HepG2 (cell line): ENCODE data around the gene SLC31A2. TPM values are rescaled to one million over a fixed set of nuclear protein-coding genes. Genes with fewer than 3 reads are reported as not detected.

Source experiments
- ATAC-seq: fragments of 200-7000 bp; cut with Tn5 transposase; 3 replicates; pipeline ENCODE4 v1.9.1; 2020; ENCODE audit warnings: mild to moderate bottlenecking, moderate library complexity
- BruUV-seq: library from RNA; stranded (reverse); fragments of 400-500 nt; replicated peaks from 2 replicates; lab custom pipeline; 2021; lab: Mats Ljungman, UMichigan
- CTCF ChIA-PET: fragments of 300-600 bp; formaldehyde crosslinking; extraction: SDS; loops from one replicate; lab custom pipeline; 2021; ENCODE audit warnings: low total read pairs, inconsistent platforms, low intra/inter-chr PET ratio; lab: Yijun Ruan, JAX
- POLR2A ChIA-PET: fragments of 350-600 bp; sonication (Branson Sonifier 250); formaldehyde crosslinking; loops from one replicate; lab custom pipeline; 2020; ENCODE audit warnings: antibody characterized with exemption, inconsistent platforms; lab: Yijun Ruan, JAX
- DNase-seq: peaks from one replicate; pipeline ENCODE4 v3.0.0-alpha.2; 2015; ENCODE audit warnings: low spot score
- FAIRE-seq: peaks from 3 replicates; lab custom pipeline; 2011; peaks lifted over from hg19 to GRCh38; lab: Jason Lieb, UNC
- H2AFZ ChIP-seq: one replicate; pipeline ENCODE4 v1.6.1; 2011; ENCODE audit warnings: low read length, inconsistent platforms
- H3K27ac ChIP-seq: fragments of 300-600 bp; 3 replicates; pipeline ENCODE4 v1.8.0; 2011; ENCODE audit warnings: mixed run types, mild to moderate bottlenecking, mixed read lengths, low read length, inconsistent platforms; ENCODE audit not compliant: insufficient read depth; ENCODE audit errors: extremely low read length
- H3K27me3 ChIP-seq, 2 experiments: fragments of 200-600 bp in 1 of 2; 2 replicates in 1 of 2; 3 replicates in 1 of 2; pipeline versions ENCODE4 v1.6.0 to v1.8.0; 2011; ENCODE audit warnings: low read length in 2 of 2, mild to moderate bottlenecking in 2 of 2, moderate library complexity in 2 of 2, inconsistent platforms in 1 of 2; ENCODE audit not compliant: insufficient read depth in 2 of 2, control insufficient read depth in 1 of 2
- H3K36me3 ChIP-seq, 2 experiments: fragments of 200-600 bp in 1 of 2; replicated peaks in 1 of 2; 2 replicates in 1 of 2; 3 replicates in 1 of 2; pipeline versions ENCODE4 v1.5.1 to v1.8.0; 2011; ENCODE audit warnings: low read length in 2 of 2, inconsistent platforms in 1 of 2; ENCODE audit not compliant: insufficient read depth in 2 of 2, control insufficient read depth in 1 of 2
- H3K4me1 ChIP-seq: 2 replicates; pipeline ENCODE4 v1.5.1; 2012; ENCODE audit warnings: low read length, inconsistent platforms; ENCODE audit not compliant: insufficient read depth
- H3K4me2 ChIP-seq: 2 replicates; pipeline ENCODE4 v1.6.0; 2011; ENCODE audit warnings: low read depth, low read length, inconsistent platforms
- H3K4me3 ChIP-seq, 3 experiments: fragments of 200-600 bp in 1 of 3; sonication (generic), shearing (Covaris generic) in 1 of 3; replicated peaks in 1 of 3; 2 replicates each; pipeline ENCODE4 v1.5.1; 2011 to 2016; ENCODE audit warnings: low read length in 3 of 3, inconsistent platforms in 2 of 3, low read depth in 2 of 3, mild to moderate bottlenecking in 2 of 3, control low read depth in 1 of 3, mixed read lengths in 1 of 3; ENCODE audit not compliant: insufficient read depth in 1 of 3
- H3K79me2 ChIP-seq: one replicate; pipeline ENCODE4 v1.6.1; 2011; ENCODE audit warnings: low read length, inconsistent platforms; ENCODE audit not compliant: insufficient read depth
- H3K9ac ChIP-seq: 2 replicates; pipeline ENCODE4 v1.6.0; 2011; ENCODE audit warnings: mild to moderate bottlenecking, low read depth, low read length, inconsistent platforms; ENCODE audit not compliant: insufficient read depth
- H3K9me3 ChIP-seq: 2 replicates; pipeline ENCODE4 v1.5.1; 2012; ENCODE audit warnings: mild to moderate bottlenecking, low read length
- H4K20me1 ChIP-seq: 2 replicates; pipeline ENCODE4 v1.6.0; 2011; ENCODE audit warnings: inconsistent platforms, mild to moderate bottlenecking, low read length, moderate library complexity; ENCODE audit not compliant: insufficient read depth
- GABPB1 ChIP-seq: IDR thresholded peaks from 2 replicates; pipeline ENCODE4 v1.6.1; 2016; ENCODE audit warnings: mild to moderate bottlenecking, missing genetic modification reagents, moderate library complexity, missing compliant biosample characterization
- IKZF1 ChIP-seq: fragments of 450-650 bp; IDR thresholded peaks from 2 replicates; pipeline ENCODE4 v1.7.1; 2016
- KDM5A ChIP-seq: fragments of 200-600 bp; sonication (generic); IDR thresholded peaks from 2 replicates; pipeline ENCODE4 v1.7.0; 2018; ENCODE audit warnings: antibody characterized with exemption, mild to moderate bottlenecking, low read length, borderline replicate concordance
- RARG ChIP-seq: sonication (generic); formaldehyde crosslinking; IDR thresholded peaks from 2 replicates; pipeline ENCODE4 v1.4.0; 2020; ENCODE audit warnings: low read depth, mild to moderate bottlenecking, missing genetic modification reagents
- SRF ChIP-seq: IDR thresholded peaks from 2 replicates; pipeline ENCODE4 v1.6.1; 2011; ENCODE audit warnings: mild to moderate bottlenecking, low read depth, low read length, moderate library complexity
- SRSF4 ChIP-seq: fragments of 200-400 bp; formaldehyde crosslinking; IDR thresholded peaks from one replicate; pipeline ENCODE4 v1.6.1; 2018; ENCODE audit warnings: mild to moderate bottlenecking, low read depth, low read length, moderate library complexity; ENCODE audit not compliant: poor library complexity, severe bottlenecking
- TAF1 ChIP-seq: sonication (generic); formaldehyde crosslinking; IDR thresholded peaks from 2 replicates; pipeline ENCODE4 v1.4.0; 2020; ENCODE audit warnings: missing genetic modification reagents
- TGIF2 ChIP-seq: IDR thresholded peaks from 2 replicates; pipeline ENCODE4 v1.6.1; 2016; ENCODE audit warnings: control low read depth, missing compliant biosample characterization
- TP53 ChIP-seq: sonication (generic); formaldehyde crosslinking; conservative IDR thresholded peaks from 2 replicates; pipeline ENCODE4 v1.4.0; 2020; ENCODE audit warnings: missing genetic modification reagents
- ZBTB20 ChIP-seq: sonication (generic); formaldehyde crosslinking; IDR thresholded peaks from 2 replicates; pipeline ENCODE4 v1.8.1; 2023; ENCODE audit warnings: missing genetic modification reagents, low read depth, mild to moderate bottlenecking, borderline replicate concordance
- ZNF205 ChIP-seq: IDR thresholded peaks from 2 replicates; pipeline ENCODE4 v1.6.1; 2018; ENCODE audit warnings: missing biosample characterization, missing genetic modification reagents
- ZNF780A ChIP-seq: sonication (generic); formaldehyde crosslinking; IDR thresholded peaks from 2 replicates; pipeline ENCODE4 v1.8.0; 2022; ENCODE audit warnings: mild to moderate bottlenecking, missing genetic modification reagents, moderate library complexity
- ZNF879 ChIP-seq: sonication (generic); formaldehyde crosslinking; IDR thresholded peaks from 2 replicates; pipeline ENCODE4 v1.8.1; 2023; ENCODE audit warnings: missing genetic modification reagents
- WGBS: methylation state at CpG from one replicate; pipeline ENCODE4 v1.1.6; 2017; ENCODE audit warnings: low lambda C conversion rate; 5-methylcytosine and 5-hydroxymethylcytosine counted together
- in situ Hi-C: cut with HindIII; loops from 2 replicates; pipeline ENCODE4 v1.10.0; 2017; ENCODE audit warnings: low pct_unique_long_range_greater_than_20kb; ENCODE audit not compliant: extremely low pct_ligation_motif_present
- intact Hi-C: fragments of 100-400 bp; cut with micrococcal nuclease; formaldehyde crosslinking; loops from one replicate; pipeline ENCODE4 v1.10.0; 2022; ENCODE audit not compliant: unreplicated experiment
- polyA plus RNA-seq, 8 experiments: library from polyadenylated mRNA; depleted of rRNA in 3 of 8; stranded (reverse) in 7 of 8; unstranded in 1 of 8; fragments of >200 nt; fragmentation: Illumina TruSeq in 4 of 8; extraction: Trizol in 4 of 8; gene quantifications; 2 replicates each; pipeline versions ENCODE4 v1.2.1 to v1.2.3, GENCODE V29; 2011 to 2016; ENCODE audit warnings: low read depth in 4 of 8, missing spikeins in 1 of 8, mixed read lengths in 1 of 8; ENCODE audit not compliant: insufficient read depth in 1 of 8
- total RNA-seq, 5 experiments: library from RNA; depleted of rRNA; stranded (reverse); fragments of >200 nt; fragmentation: Illumina TruSeq; extraction: Trizol; gene quantifications; 2 replicates each; pipeline ENCODE4 v1.2.3, GENCODE V29; 2016; ENCODE audit warnings: low read depth in 1 of 5
- TF ChIP-seq, protein P1 (sequence below): sonication (generic); formaldehyde crosslinking; IDR thresholded peaks from 2 replicates; pipeline ENCODE4 v1.8.0; 2022; ENCODE audit warnings: low read depth, missing genetic modification reagents
- TF ChIP-seq, protein P2 (sequence below): sonication (generic); formaldehyde crosslinking; IDR thresholded peaks from 2 replicates; pipeline ENCODE4 v1.8.0; 2022; ENCODE audit warnings: mild to moderate bottlenecking, missing genetic modification reagents
- TF ChIP-seq, protein P3 (sequence below): sonication (generic); formaldehyde crosslinking; IDR thresholded peaks from 2 replicates; pipeline ENCODE4 v1.4.0; 2020; ENCODE audit warnings: missing genetic modification reagents

The SLC31A2 gene
- total and polyA plus RNA-seq, 2 of the 13 experiments (the other 11 are each of a cell fraction or from before 2014, with no cell fraction given): 9.3 to 10.2 TPM

DNA sequence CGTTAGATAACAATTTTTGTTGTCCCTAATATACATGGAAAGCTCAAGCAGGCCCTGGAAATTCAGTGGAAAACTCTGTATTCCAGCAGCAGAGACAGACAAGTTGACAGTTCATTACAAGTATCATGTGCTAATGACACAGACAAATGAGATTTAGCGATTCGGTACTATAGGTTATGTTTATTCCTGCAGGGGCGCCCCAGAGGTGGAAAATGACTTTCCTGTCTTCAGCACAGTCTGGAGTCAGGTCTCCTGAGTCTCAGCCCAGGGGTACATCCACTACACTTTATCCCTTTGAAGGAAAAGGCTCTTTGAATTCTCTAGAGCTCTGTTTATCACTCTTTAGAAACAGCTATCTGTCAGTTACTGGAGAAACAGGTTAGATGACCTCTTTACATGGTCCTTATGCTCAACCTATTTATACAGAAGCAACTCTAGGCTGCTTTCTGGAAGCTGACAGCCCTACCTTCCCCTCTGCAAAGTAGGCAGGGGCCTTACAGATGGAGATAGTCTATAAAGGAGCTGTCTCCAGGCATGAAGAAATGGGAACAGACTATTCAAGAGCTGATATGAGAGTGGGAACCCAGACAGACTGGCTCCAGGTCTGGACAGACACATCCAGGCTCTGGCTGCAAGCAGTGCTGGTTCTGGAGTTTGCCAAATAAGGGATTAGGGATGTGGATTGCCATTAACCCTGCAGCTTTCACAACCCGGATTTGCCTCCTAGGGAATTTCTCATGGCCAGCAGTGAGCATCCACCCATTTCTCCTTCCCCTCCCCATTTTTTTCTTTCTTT lies 7.2 kb upstream of the SLC31A2 start:
- Histone ChIP-seq H2AFZ (no peak overlapping the region), H3K4me2 (no peak overlapping the region), H3K79me2 (no peaks in the 10 kb centered on the region), H3K9ac (no peak overlapping the region), H3K27ac (no peak overlapping the region), H3K4me3 (no peak overlapping the region), H3K9me3 (peaks cover 4% of the 10 kb centered on the region; the same call in 1 of the 2 replicates), H4K20me1 (no peaks in the 10 kb centered on the region), H3K36me3 (no peaks in the 10 kb centered on the region), H3K27me3 (no peaks in the 10 kb centered on the region; a peak in 3 of 5 replicates), H3K4me1 (peaks cover 49% of the 10 kb centered on the region)
- WGBS: 5% methylated on average over 5 of the region's 5 CpGs
- BruUV-seq: no TSS peak
- CTCF ChIA-PET: no interaction called here
- DNase-seq (no peak), ATAC-seq (no peak), FAIRE-seq (no peak)
- POLR2A ChIA-PET: no interaction called here
- intact Hi-C loops: no loop called here
- in situ Hi-C loops: no loop called here
- TF ChIP-seq TAF1 (CRISPR knock-in tag): no peak
- TF ChIP-seq TGIF2 (CRISPR knock-in tag): no peak
- TF ChIP-seq ZNF205 (CRISPR knock-in tag): no peak
- TF ChIP-seq TP53 (CRISPR knock-in tag): no peak
- peak; percentile 48; the same call in 1 of the 2 replicates for TF ChIP-seq SRF
- TF ChIP-seq, protein P1, sequence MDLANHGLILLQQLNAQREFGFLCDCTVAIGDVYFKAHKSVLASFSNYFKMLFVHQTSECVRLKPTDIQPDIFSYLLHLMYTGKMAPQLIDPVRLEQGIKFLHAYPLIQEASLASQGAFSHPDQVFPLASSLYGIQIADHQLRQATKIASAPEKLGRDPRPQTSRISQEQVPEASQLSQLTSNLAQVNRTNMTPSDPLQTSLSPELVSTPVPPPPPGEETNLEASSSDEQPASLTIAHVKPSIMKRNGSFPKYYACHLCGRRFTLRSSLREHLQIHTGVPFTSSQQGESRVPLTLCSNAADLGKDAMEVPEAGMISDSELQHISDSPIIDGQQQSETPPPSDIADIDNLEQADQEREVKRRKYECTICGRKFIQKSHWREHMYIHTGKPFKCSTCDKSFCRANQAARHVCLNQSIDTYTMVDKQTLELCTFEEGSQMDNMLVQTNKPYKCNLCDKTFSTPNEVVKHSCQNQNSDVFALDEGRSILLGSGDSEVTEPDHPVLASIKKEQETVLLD (CRISPR knock-in tag): 0 out of 2 replicates have a peak, but pooled peaks have one; percentile 33
- TF ChIP-seq GABPB1 (CRISPR knock-in tag): no peak
- TF ChIP-seq, protein P2, sequence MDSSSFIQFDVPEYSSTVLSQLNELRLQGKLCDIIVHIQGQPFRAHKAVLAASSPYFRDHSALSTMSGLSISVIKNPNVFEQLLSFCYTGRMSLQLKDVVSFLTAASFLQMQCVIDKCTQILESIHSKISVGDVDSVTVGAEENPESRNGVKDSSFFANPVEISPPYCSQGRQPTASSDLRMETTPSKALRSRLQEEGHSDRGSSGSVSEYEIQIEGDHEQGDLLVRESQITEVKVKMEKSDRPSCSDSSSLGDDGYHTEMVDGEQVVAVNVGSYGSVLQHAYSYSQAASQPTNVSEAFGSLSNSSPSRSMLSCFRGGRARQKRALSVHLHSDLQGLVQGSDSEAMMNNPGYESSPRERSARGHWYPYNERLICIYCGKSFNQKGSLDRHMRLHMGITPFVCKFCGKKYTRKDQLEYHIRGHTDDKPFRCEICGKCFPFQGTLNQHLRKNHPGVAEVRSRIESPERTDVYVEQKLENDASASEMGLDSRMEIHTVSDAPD: no peak
- no peak for TF ChIP-seq RARG
- no peak for TF ChIP-seq ZNF780A (CRISPR knock-in tag)
- no peak for TF ChIP-seq SRSF4
- no peak for TF ChIP-seq ZBTB20 (CRISPR knock-in tag)
- TF ChIP-seq, protein P3, sequence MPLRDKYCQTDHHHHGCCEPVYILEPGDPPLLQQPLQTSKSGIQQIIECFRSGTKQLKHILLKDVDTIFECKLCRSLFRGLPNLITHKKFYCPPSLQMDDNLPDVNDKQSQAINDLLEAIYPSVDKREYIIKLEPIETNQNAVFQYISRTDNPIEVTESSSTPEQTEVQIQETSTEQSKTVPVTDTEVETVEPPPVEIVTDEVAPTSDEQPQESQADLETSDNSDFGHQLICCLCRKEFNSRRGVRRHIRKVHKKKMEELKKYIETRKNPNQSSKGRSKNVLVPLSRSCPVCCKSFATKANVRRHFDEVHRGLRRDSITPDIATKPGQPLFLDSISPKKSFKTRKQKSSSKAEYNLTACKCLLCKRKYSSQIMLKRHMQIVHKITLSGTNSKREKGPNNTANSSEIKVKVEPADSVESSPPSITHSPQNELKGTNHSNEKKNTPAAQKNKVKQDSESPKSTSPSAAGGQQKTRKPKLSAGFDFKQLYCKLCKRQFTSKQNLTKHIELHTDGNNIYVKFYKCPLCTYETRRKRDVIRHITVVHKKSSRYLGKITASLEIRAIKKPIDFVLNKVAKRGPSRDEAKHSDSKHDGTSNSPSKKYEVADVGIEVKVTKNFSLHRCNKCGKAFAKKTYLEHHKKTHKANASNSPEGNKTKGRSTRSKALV (CRISPR knock-in tag): no peak
- no peak for TF ChIP-seq IKZF1
- no peak for TF ChIP-seq KDM5A
- TF ChIP-seq ZNF879 (CRISPR knock-in tag): no peak
